ENCODE data around the gene NKX2-3.
A peak's percentile ranks its signal among the peaks of the same experiment; 100 is the strongest.

NKX2-3 gene

GRCh38 chr10:99537989-99538917, 5.5 kb downstream of the NKX2-3 start:
- no peak for DNase-seq (ENCODE audit: low read depth in 2 of 3, low spot score in 2 of 3)

GRCh38 chr10:99539120-99539519, 6.4 kb downstream of the NKX2-3 start:
- no peak for DNase-seq (ENCODE audit: low read depth in 2 of 3, low spot score in 2 of 3)

- DNase-seq (ENCODE audit: low read depth in 2 of 3, low spot score in 2 of 3): no peak
These were observed 7.1 kb downstream of the NKX2-3 start for GRCh38 chr10:99539820-99540219.

GRCh38 chr10:99540306-99540656, 7.5 kb downstream of the NKX2-3 start:
- DNase-seq (ENCODE audit: low read depth in 2 of 3, low spot score in 2 of 3): no peak

- DNase-seq (ENCODE audit: low read depth in 2 of 3, low spot score in 2 of 3): no peak
These were observed 8.2 kb downstream of the NKX2-3 start for GRCh38 chr10:99540657-99541531.

- DNase-seq (ENCODE audit: low read depth in 2 of 3, low spot score in 2 of 3): no peak
These were observed 11.6 kb downstream of the NKX2-3 start for GRCh38 chr10:99544322-99544721.

GRCh38 chr10:99548041-99548530, 15.3 kb downstream of the NKX2-3 start:
- no peak for DNase-seq (ENCODE audit: low read depth in 2 of 3, low spot score in 2 of 3)

GRCh38 chr10:99551158-99551557, 18.4 kb downstream of the NKX2-3 start:
- no peak for DNase-seq (ENCODE audit: low read depth in 2 of 3, low spot score in 2 of 3)

GRCh38 chr10:99551616-99552015, 18.9 kb downstream of the NKX2-3 start:
- no peak for DNase-seq (ENCODE audit: low read depth in 2 of 3, low spot score in 2 of 3)

- no peak for DNase-seq (ENCODE audit: low read depth in 2 of 3, low spot score in 2 of 3)
These were observed 22.6 kb downstream of the NKX2-3 start for GRCh38 chr10:99555371-99555770.

- no peak for DNase-seq (ENCODE audit: low read depth in 2 of 3, low spot score in 2 of 3)
These were observed 23.2 kb downstream of the NKX2-3 start for GRCh38 chr10:99555825-99556523.

GRCh38 chr10:99557044-99557443, 24.3 kb downstream of the NKX2-3 start:
- no peak for DNase-seq (ENCODE audit: low read depth in 2 of 3, low spot score in 2 of 3)

GRCh38 chr10:99558708-99559107, 26.0 kb downstream of the NKX2-3 start:
- DNase-seq (ENCODE audit: low read depth in 2 of 3, low spot score in 2 of 3): no peak

GRCh38 chr10:99560277-99561126, 27.8 kb downstream of the NKX2-3 start:
- DNase-seq (ENCODE audit: low read depth in 2 of 3, low spot score in 2 of 3): peak in 1 of 3 experiments; percentile 47

GRCh38 chr10:99562631-99563030, 29.9 kb downstream of the NKX2-3 start:
- no peak for DNase-seq (ENCODE audit: low read depth in 2 of 3, low spot score in 2 of 3)

- DNase-seq (ENCODE audit: low read depth in 2 of 3, low spot score in 2 of 3): no peak
These were observed 31.6 kb downstream of the NKX2-3 start for GRCh38 chr10:99564361-99564760.

- no peak for DNase-seq (ENCODE audit: low read depth in 2 of 3, low spot score in 2 of 3)
These were observed 32.4 kb downstream of the NKX2-3 start for GRCh38 chr10:99565166-99565565.

GRCh38 chr10:99569253-99569939, 36.7 kb downstream of the NKX2-3 start:
- no peak for DNase-seq (ENCODE audit: low read depth in 2 of 3, low spot score in 2 of 3)

- no peak for DNase-seq (ENCODE audit: low read depth in 2 of 3, low spot score in 2 of 3)
These were observed 37.2 kb downstream of the NKX2-3 start for GRCh38 chr10:99569961-99570360.

GRCh38 chr10:99571816-99572215, 39.1 kb downstream of the NKX2-3 start:
- DNase-seq (ENCODE audit: low read depth in 2 of 3, low spot score in 2 of 3): no peak

Data from activated CD8-positive, alpha-beta memory T cell treated with anti-CD3 and anti-CD28 coated beads for 48 hours (primary cell).